GM21723 (cell line): ENCODE measurements around the gene NCOA5.
A peak's percentile ranks its signal among the peaks of the same experiment; 100 is the strongest.

ENCODE experiments used
- ATAC-seq: cut with Tn5 transposase; IDR thresholded peaks from one replicate; pipeline ENCODE4 v1.9.1; 2021; ENCODE audit warnings: mild to moderate bottlenecking, moderate library complexity; ENCODE audit not compliant: unreplicated experiment

Gene NCOA5

GRCh38 chr20:46089417-46090388 lies at the start of gene NCOA5:
TSS of gene NCOA5 (minus strand) at chr20:46089962. CDS start at chr20:46079424, 10,538 bp downstream.
- peak; percentile 84 for ATAC-seq

- ATAC-seq, result no peak
Measured at GRCh38 chr20:46139266-46139889, 49.6 kb upstream of the NCOA5 start.

GRCh38 chr20:46137816-46138215 lies 48.1 kb upstream of the NCOA5 start:
- no peak for ATAC-seq

GRCh38 chr20:46135856-46136633 lies 46.3 kb upstream of the NCOA5 start:
- ATAC-seq, result no peak

DNA sequence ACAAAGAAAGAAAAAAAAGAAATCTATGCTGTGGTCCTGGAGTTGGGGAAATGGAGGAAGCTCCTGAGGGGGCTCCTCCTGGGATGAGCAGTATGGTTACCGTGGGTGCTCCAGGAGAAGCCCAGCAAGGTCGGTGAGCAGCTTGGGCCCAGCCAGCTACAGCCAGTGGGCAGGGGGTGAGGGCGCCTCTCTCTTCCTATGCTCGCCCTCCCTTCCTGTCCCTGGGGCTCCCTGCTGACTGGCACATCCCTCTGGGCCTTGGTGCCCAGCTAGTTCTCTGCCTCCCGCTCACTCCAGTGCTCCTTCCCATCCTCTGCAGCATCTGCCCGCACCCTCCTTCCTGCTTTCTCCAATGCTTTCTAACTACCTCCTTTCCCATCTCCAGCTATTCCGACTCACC lies 45.0 kb upstream of the NCOA5 start:
- no peak for ATAC-seq

DNA sequence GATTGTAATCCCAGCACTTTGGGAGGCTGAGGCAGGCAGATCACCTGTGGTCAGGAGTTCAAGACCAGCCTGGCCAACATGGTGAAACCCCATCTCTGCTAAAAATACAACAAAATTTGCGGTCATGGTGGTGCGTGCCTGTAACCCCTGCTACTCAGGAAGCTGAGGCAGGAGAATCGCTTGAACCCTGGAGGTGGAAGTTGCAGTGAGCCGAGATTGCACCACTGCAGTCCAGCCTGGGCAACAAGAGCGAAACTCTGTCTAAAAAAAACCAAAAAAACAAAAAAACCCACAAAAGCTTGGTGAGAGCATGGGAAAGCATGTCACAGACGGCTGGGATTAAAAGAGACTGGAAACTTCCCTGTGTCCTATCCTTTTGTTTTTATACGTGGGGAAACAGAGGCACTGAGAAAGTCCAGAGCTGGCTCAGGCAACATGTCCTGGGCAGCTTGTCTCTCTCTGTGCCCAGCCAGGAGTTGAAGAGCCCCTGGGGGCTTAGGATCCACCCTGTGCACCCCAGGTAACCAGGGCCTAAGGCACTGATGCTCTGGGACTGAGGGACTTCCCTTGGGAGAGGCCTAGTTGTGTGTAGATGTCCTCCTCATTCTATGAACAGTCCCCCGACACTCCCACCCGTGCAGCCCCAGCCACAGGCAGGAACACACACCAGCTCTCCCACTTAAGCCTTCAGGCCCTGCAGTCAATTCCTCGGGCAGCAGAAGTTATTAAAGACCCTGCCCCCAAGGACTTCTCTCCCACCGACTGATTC lies 44.3 kb upstream of the NCOA5 start:
- ATAC-seq, result no peak

DNA sequence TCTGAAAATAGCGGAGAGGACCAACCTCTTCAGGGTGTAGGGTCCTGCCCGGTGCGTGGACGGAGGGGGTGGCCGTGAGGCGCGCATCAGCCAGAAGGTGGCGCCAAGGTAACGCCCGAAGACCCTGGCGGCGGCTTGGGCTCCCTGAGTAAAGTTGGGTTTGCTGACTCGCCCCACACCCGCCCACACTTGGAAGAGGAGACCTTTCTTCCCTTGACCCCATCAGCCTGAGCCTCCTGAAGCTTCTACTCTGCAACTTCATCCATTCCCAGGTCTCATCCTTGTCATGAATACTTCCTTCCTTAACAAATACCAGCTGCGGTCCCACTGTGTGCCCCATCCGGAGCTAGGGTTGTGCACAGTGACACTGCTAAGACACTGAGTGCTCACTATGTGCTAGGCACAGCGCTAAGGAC lies 43.0 kb upstream of the NCOA5 start:
- ATAC-seq, result peak; percentile 46

GRCh38 chr20:46131396-46131795 lies 41.6 kb upstream of the NCOA5 start:
- ATAC-seq, result no peak

DNA sequence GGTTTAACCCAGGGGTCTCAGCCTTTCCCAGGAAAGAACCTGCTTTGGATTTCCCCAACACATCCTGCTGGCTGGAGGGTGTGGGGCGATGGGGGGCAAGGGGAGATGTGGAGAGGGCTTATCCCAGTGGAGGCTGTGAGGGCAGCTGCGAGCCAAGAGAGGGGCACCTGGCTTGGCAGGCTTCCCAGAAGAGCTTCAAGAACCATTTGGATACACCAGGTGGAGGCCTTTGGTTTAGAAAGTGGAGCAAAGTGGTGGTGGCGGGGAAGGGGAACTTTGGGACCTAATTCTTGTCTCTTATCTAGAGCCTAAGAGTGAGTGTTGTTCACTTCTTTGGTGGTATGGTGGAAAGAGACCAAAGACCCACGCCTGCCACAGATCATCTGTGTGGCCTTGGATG lies 40.8 kb upstream of the NCOA5 start:
- no peak for ATAC-seq

DNA sequence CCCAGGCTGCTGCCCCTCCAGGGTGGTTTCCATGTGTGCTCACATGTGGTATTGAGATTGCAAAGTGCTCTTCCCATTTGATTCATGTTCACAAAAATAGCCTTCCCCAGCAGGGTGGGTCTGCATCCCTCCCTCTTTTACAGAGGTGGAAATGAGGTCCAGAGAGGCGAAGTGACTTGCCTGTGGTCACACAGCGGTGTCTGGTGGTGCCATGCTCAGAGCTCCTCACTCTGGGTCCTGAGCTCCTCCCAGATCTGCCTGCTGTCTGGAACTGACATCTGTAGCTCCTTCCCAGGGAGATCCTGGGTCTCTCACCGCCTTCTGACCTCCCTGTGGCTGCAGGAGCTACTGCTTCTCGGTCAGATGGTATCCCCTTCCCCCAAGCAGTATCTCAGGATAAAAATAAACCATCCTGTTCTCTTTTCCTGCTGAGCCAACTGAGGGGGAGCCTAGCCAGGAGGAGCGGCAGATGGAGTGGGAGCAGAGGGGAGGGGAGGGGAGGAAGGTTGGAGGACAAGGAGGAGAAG lies 40.3 kb upstream of the NCOA5 start:
- ATAC-seq, result no peak

GRCh38 chr20:46128310-46129151 lies 38.8 kb upstream of the NCOA5 start:
- ATAC-seq, result no peak

DNA sequence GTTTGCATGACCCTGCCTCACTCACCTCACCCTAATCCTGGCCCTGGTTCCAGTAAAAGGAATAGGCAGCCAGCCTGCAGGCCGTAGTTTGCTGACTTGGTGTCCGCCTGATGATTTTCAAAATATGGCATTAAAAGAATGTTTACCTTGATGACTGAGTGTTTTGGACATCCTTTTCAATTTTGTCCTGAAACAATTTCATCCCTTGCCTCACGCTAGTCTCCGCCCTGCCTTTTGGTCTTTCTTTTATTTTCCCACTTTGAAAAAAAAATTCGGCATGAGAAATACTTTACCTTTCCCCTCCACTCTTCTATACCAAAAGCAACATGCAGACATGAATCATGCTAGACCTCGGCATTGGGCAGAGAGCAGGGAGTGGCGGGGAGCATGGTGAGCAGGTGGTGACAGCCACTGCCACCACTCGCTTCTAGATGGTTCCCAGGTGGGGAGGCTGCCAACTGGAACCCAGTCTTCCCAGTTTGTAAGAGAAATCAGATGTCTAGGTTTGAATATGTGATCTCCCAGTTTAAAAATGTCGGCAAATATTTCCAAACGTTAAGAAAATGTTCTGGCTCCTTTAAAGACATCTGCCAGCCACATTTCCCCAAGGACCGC lies 37.7 kb upstream of the NCOA5 start:
- no peak for ATAC-seq

DNA sequence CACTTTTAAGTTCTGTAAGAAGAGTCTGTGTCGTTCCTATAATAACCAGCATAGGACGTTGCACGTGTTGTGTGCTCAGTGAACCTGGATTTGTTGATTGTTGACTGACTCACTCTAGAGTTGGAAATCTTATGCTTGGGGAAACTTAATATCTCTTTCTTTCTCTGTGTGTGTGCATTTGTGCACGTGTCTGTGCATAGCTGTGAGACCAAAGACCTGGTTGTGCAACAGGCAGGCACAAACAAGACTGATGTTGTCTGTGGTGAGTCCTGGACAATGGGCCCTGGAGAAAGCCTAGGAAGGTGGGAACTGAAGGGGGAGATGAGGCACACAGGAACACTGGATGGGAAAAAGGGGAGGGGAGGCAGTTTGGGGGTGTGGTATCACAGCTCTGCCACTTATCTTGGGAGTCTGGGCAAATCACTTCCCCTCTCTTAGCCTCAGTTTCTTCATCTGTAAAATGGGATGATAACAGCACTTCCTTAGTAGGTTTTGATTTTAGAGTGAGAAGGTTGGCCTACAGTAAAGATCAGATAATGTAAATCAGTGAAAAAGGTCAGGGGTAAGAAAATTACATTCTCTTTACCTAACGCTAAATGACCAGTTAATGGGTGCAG lies 36.8 kb upstream of the NCOA5 start:
- ATAC-seq, result no peak

DNA sequence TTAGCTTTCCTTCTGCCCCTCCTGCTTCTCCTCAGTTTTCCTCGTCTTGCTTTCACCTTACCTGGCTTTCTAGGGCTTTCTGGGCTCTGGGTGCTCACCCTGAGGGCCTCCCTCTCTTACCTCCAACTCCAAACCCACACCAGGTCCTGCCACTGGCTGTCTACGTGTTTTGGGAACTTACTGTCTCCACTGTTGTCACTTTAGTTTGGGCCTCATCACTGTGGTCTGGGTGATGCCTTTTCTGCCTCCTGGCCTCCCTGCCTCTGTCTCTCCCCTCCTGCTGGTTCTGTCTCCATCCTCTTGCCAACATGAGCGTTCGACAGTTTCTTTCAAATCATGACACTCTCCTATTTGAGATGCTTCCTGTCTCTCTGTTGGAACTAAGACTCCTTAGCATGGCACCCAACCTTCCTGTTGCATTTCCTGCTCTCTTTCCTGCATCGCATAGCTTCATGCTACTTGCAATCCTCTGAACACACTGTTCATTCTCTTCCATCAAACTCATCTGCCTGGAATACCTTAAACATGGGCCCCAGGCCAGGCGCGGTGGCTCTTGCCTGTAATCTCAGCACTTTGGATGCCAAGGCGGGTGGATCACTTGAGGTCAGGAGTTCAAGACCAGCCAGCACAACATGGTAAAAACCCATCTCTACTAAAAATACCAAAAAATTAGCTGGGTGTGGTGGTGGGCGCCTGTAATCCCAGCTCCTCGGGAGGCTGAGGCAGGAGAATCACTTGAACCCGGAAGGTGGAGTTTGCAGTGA lies 33.9 kb upstream of the NCOA5 start:
- no peak for ATAC-seq

DNA sequence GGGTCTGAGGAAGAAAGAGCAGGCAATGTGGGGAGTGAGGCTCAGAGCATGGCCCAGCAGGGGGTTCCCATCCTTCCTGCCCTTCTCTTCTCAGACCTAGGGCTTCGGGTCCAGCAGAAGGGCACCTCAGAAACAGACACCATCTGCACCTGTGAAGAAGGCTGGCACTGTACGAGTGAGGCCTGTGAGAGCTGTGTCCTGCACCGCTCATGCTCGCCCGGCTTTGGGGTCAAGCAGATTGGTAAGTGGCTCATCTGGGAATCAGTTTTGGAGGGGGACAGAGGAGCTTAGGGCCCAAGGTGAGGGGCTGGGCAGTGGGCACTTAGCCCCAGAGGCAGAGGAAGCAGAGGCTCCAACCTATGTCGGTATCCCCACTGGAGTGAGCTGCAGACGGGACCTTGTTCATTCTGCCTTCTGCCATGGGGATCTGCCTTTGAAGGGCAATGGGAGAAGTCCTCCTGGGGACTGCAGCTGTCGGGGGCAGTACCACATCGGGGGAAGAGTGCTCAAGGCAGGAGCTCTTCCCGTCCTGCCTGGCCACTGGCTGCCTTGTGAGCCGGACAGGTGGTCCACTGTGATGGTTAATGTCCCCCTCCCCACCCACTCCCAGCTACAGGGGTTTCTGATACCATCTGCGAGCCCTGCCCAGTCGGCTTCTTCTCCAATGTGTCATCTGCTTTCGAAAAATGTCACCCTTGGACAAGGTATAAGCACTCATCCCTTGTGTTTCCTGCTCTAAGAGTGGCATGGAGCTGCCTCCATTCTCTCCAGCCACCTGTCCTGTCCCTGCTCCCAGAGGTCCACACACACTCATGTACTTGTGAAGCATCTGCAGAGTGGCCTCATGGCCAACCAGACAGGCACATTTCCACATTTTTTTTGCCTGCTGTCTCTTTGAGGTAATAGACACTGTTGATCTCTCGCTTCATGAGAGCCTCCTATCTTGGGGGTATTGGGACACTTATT lies 33.0 kb upstream of the NCOA5 start:
- ATAC-seq, result no peak

GRCh38 chr20:46122071-46122470 lies 32.3 kb upstream of the NCOA5 start:
- ATAC-seq, result no peak
